B cell (primary cell): ENCODE results near the gene IL1RN.

ENCODE experiments used
- CTCF ChIP-seq: fragments of 200-600 bp; IDR thresholded peaks from one replicate; pipeline ENCODE4 v1.8.0; 2022; ENCODE audit warnings: antibody characterized with exemption, mild to moderate bottlenecking
- EZH2 ChIP-seq: IDR thresholded peaks from 2 replicates; pipeline ENCODE4 v1.6.1; 2012; ENCODE audit warnings: borderline replicate concordance, low read depth, mild to moderate bottlenecking, moderate library complexity, low read length; ENCODE audit not compliant: insufficient read depth, poor library complexity, severe bottlenecking

- no peak for TF ChIP-seq CTCF
- TF ChIP-seq EZH2 = no peak
Measured at GRCh38 chr2:113169586-113169985, 42.2 kb downstream of the IL1RN start.
